Neural cell (in vitro differentiated cells): ENCODE measurements around the gene KRABD2.

Experiments
- CTCF ChIP-seq: fragments of 450-650 bp; IDR thresholded peaks from 2 replicates; pipeline ENCODE4 v1.5.1; 2014; ENCODE audit warnings: antibody characterized with exemption, mild to moderate bottlenecking, moderate library complexity; ENCODE audit not compliant: poor library complexity, severe bottlenecking
- MXI1 ChIP-seq: fragments of 450-650 bp; conservative IDR thresholded peaks from 2 replicates; pipeline ENCODE4 v1.6.1; 2014; ENCODE audit warnings: antibody characterized with exemption, mild to moderate bottlenecking; ENCODE audit not compliant: poor library complexity, severe bottlenecking
- REST ChIP-seq: IDR thresholded peaks from 2 replicates; pipeline ENCODE4 v1.6.1; 2012; ENCODE audit warnings: borderline replicate concordance
- SMC3 ChIP-seq: fragments of 450-650 bp; conservative IDR thresholded peaks from 2 replicates; pipeline ENCODE4 v1.6.1; 2014; ENCODE audit warnings: antibody characterized with exemption, mild to moderate bottlenecking, moderate library complexity; ENCODE audit not compliant: poor library complexity

DNA sequence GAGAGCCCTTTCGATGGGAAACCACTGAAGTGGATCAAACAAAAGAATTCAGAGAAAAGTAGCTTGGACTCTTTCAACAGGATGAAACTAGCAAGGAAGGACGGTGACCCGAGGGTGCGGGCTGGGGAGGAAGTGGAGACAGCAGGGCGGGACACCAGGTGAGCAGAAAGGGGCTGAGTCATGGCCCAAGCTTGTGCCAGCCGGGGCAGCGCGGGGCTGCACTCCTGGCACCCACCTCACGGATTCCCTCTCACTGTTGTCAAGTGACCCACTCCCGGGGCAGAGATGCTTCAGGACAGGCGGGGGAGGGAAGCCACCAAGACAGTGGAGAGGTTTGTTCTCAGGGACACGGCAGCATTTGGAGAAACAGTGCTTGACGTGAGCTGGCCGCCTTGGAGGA is 31.9 kb upstream of the KRABD2 start:
- TF ChIP-seq REST: no peak
- TF ChIP-seq CTCF: no peak
- TF ChIP-seq SMC3: no peak
- TF ChIP-seq MXI1: no peak
